ACC112 (cell line): ENCODE data around the gene GATA5.
"Not testable (repeated sequence)": the region's sequence is repeated elsewhere in the genome, so short reads cannot be mapped to it uniquely, and the experiment has no call there.

Experiments
- H2AFZ ChIP-seq: fragments of 200-600 bp; sonication (generic); one replicate; pipeline ENCODE4 v1.6.0; 2017; ENCODE audit warnings: antibody characterized with exemption, low read length; ENCODE audit not compliant: unreplicated experiment
- H3K27ac ChIP-seq: fragments of 200-600 bp; sonication (generic); 2 replicates; pipeline ENCODE4 v1.5.1; 2014; ENCODE audit warnings: low read depth, mild to moderate bottlenecking, antibody characterized with exemption, low read length, moderate library complexity
- H3K27me3 ChIP-seq: fragments of 200-600 bp; sonication (generic); 2 replicates; pipeline ENCODE4 v1.6.1; 2014; ENCODE audit warnings: mild to moderate bottlenecking, antibody characterized with exemption, low read length, moderate library complexity, mixed read lengths; ENCODE audit not compliant: insufficient read depth
- H3K36me3 ChIP-seq: fragments of 200-600 bp; sonication (generic); 2 replicates; pipeline ENCODE4 v1.6.1; 2016; ENCODE audit warnings: mild to moderate bottlenecking, antibody characterized with exemption, low read length, moderate library complexity, mixed read lengths; ENCODE audit not compliant: insufficient read depth
- H3K4me1 ChIP-seq: fragments of 200-600 bp; sonication (generic); one replicate; pipeline ENCODE4 v1.6.1; 2016; ENCODE audit warnings: low read length, mixed read lengths; ENCODE audit not compliant: insufficient read depth, unreplicated experiment, control insufficient read depth
- H3K4me3 ChIP-seq: fragments of 200-600 bp; sonication (generic); 2 replicates; pipeline ENCODE4 v1.5.1; 2014; ENCODE audit warnings: mild to moderate bottlenecking, low read depth, low read length
- H3K79me2 ChIP-seq: fragments of 200-600 bp; sonication (generic); one replicate; pipeline ENCODE4 v1.6.0; 2016; ENCODE audit warnings: low read length; ENCODE audit not compliant: control insufficient read depth, unreplicated experiment, insufficient read depth

Gene GATA5

DNA sequence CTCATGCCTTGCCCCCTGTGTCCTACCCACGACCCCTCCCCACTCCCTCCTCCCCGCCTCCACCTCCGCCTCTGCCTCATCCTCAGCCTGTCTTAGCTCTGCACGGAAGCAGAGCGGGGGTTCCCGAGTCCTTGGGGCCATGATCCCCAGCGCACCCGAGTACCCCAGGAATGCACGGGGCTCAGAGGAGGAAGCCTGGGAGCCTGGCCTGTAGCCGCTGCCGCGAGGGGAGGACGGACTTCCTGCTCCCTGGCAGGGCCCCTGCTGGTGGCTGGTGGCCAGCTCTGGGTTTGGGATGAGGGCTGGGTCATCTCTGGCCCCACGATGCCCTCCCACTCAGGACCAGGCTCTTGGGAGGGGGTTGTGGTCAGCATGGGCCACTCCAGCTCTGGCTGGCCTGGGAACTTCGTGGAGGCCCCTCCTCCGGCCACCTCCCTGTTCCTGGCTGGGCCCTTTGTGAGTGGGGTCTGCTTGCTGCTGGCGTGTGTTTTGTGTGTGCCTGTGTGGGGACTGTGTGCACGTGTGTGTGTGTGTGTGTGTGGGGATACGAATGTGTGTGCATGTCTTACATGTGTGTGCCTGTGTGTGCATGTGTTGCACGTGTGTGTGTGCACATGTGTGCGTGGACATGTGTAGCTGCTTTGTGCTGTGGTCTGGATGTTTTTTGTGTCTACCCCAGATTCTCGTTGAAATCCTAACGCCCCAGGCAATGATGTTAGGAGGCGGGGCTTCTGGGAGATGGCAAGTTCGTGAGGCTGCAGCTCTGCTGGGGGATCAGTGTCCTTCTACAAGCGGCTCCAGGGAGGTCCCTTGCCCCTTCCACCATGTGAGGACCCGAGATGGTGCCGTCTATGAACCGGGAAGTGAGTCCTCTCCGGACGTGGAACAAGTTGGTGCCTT is 47.1 kb downstream of the GATA5 start:
- H3K36me3 ChIP-seq, result no peaks in the 10 kb centered on the region
- H3K79me2 ChIP-seq, result no peaks in the 10 kb centered on the region
- no peak overlapping the region for H3K27ac ChIP-seq
- no peak overlapping the region for H2AFZ ChIP-seq
- H3K27me3 ChIP-seq, result peaks cover 9% of the 10 kb centered on the region
- H3K4me1 ChIP-seq, result no peaks in the 10 kb centered on the region
- H3K4me3 ChIP-seq, result no peak overlapping the region

DNA sequence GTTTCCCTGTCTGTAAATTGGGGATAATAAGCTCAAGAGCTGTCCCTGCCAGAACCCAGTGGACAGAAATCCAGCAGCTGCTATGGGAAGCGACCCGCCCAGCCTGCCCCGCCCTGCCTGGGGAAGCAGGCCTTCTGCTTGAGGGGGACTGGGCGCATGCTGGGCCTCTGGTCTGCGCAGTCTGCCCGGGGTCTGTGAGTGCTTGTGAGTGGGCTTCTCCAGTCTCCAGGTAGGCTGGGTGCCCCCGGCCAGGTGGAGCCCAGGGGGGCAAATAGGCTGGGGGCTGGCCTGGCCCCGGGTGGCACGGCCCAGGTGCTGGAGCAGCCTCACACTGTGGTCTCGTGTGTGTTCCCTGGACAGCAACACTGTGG is 47.8 kb downstream of the GATA5 start:
- Histone ChIP-seq H2AFZ (no peak overlapping the region), H3K36me3 (no peaks in the 10 kb centered on the region), H3K79me2 (no peaks in the 10 kb centered on the region), H3K4me3 (no peak overlapping the region), H3K4me1 (no peaks in the 10 kb centered on the region), H3K27ac (no peak overlapping the region), H3K27me3 (peaks cover 8% of the 10 kb centered on the region)

DNA sequence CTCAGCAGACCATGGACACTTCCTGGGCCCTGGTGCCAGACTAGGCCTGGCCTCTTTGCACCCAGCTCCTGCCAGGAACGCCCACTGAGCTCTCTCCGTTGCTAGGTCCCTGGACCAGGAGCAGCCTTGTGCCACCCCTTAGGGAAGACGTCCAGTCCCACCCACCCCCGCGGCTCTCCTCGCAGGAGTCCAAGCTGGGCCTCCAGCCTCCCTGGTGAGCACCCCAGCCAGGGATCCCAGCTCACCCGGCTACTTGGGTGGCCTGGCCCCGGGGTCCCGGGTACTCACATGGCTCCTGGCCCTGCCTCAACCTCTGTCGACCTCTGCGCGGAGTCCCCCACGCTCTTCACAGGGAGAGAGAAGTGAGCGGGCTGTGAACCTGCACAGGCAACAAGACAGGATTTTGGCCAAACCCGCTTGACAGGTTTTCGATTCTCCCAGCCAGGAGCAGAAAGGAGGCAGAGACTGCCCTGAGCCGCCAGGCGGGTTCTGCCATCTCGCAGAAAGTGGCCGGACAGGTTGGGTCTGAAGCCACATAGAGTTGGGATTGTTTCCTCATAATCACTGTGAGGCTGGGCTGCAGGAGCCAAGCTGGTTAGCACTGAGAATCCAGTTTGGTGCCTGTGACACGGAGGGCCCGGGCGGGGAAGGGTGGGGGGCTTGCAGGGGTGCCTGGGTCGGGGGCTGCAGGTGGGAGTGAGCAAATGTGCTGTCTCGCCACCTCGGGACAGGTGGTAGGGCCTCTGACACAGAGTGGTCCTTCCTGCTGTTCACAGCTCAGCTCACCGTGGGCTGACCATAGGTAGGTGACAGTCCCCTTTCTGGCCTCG is 48.4 kb downstream of the GATA5 start, which contains the start of gene RBBP8NL:
Gene RBBP8NL, minus strand, starts transcription at position 368 of the 830 bp plus-strand sequence. CDS start 7,892 bp downstream, outside the sequence.
- no peak within 1 kb of the TSS for H3K4me3 ChIP-seq
- H3K4me1 ChIP-seq, result no peaks in the 10 kb centered on the region
- no peaks in the 10 kb centered on the region for H3K79me2 ChIP-seq
- no peak within 1 kb of the TSS for H3K27ac ChIP-seq
- H2AFZ ChIP-seq, result no peak within 1 kb of the TSS
- H3K27me3 ChIP-seq, result peaks cover 11% of the 10 kb centered on the region
- no peaks in the 10 kb centered on the region for H3K36me3 ChIP-seq

DNA sequence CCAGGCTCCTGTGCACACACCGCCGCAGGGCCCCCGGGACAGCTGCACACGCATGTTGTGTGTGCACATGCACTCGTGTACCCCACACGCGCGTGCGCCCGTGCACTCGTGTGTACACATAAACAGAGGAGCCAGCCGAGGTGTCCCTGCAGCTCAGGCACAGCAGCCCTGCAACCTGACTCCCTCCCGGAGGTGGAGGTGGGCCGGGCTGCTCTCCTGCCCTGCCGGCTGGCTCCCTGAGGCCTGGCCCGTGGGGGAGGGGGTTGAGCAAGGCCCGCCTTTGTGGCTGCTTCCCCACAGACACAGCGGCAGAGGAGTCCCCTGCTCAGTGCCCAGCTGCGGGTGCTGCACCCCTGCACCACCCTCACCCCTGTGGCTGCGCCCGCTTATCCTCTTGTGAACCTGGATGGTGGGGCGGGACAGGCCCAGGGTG is 49.1 kb downstream of the GATA5 start:
- Histone ChIP-seq H2AFZ (no peak overlapping the region), H3K4me3 (no peak overlapping the region), H3K27me3 (peaks cover 11% of the 10 kb centered on the region), H3K79me2 (no peaks in the 10 kb centered on the region), H3K4me1 (no peaks in the 10 kb centered on the region), H3K27ac (no peak overlapping the region), H3K36me3 (no peaks in the 10 kb centered on the region)

DNA sequence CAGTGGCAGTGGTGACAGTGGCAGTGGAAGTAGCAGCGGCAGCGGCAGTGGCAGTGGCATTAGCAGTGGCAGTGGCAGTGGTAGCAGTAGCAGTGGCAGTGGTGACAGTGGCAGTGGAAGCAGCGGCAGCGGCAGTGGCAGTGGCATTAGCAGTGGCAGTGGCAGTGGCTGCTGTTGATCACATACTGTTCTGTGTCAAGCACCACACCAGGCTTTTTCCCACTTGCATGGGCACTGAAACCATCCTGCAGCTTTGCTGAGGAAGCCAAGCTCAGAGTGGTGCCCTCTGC is 49.8 kb downstream of the GATA5 start:
- not testable (repeated sequence) for H3K36me3 ChIP-seq, H3K4me1 ChIP-seq, H2AFZ ChIP-seq, H3K79me2 ChIP-seq, H3K4me3 ChIP-seq, H3K27ac ChIP-seq
- H3K27me3 ChIP-seq, result peaks cover 11% of the 10 kb centered on the region

DNA sequence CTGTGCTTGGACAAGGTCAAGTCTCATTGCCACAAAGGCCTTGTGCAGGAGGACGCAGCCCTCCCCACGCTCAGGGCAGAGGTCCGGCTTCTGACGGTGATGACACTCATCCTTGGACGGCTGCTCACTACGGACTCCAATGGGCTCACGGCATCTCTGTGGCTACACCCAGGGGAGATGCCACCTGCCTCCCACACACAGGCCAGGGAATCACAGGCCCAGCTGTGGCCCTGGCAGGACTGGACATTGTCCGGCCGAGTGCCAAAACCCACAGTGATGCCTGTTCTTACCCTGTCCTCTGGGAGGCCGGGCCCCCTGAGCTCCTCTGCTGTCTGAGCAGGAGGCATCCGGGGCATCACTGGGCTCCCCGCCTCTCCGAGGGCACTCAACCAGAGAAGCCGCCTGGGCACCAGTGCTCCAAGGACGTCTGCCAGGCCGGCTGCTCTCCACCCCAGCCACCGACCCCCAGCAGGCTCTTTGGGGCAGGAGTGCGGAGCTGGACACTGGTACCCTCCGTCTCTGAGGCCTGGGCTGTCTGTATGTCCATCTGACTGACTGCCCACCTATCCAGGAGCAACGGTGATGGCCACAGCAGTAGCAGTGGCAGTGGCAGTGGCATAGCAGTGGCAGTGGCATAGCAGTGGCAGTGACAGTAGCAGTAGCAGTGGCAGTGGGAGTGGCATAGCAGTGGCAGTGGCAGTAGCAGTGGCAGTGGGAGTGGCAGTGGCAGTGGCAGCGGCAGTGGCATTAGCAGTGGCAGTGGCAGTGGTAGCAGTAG is 50.3 kb downstream of the GATA5 start:
- Histone ChIP-seq H3K4me3 (no peak overlapping the region), H3K79me2 (no peaks in the 10 kb centered on the region), H3K27ac (no peak overlapping the region), H3K36me3 (no peaks in the 10 kb centered on the region), H3K4me1 (no peaks in the 10 kb centered on the region), H2AFZ (no peak overlapping the region), H3K27me3 (peaks cover 11% of the 10 kb centered on the region)

DNA sequence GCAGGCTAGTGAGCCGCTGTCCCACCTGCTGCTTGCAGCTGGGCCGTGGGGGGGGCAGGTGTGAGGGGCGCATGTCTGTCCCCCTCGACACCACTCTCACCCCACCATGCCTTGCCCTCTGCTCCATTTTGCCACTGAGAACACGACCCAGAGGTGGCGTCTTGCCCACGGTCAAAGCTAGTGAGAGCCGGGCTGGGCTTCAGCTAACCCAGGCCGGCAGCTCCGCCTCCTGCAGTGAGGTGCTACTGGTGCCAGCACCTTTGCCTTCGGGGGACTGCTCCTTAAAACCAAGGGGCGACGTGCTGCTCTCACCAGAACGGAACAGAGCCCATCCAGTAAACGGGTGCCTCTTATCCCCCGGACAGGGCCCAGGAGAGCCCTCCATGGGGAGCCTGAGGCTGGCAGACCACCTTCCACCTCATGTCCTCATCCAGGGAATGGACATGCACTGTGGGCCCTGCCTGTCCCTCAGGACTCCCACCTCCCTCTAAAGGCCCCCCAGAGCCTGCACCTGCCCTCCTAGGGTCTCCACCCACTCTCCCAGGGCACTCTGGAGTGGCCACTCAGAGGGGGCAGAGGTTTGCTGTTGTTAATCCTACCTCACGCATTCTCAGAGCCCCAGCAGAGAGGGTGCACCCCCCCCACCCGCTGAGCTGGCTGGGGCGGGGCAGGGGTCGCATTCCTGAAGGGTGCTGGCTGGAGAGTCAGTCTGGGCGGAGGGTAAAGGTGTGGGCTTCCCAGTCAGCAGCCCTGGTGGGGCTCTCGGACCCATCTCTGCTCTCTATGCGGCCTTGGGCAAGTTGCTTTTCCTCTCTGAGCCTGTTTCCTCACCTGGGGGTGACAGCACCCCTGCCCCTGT is 51.3 kb downstream of the GATA5 start:
- Histone ChIP-seq H3K27ac (no peak overlapping the region), H3K36me3 (no peaks in the 10 kb centered on the region), H2AFZ (no peak overlapping the region), H3K4me1 (no peaks in the 10 kb centered on the region), H3K79me2 (no peaks in the 10 kb centered on the region), H3K4me3 (no peak overlapping the region), H3K27me3 (peaks cover 11% of the 10 kb centered on the region)

DNA sequence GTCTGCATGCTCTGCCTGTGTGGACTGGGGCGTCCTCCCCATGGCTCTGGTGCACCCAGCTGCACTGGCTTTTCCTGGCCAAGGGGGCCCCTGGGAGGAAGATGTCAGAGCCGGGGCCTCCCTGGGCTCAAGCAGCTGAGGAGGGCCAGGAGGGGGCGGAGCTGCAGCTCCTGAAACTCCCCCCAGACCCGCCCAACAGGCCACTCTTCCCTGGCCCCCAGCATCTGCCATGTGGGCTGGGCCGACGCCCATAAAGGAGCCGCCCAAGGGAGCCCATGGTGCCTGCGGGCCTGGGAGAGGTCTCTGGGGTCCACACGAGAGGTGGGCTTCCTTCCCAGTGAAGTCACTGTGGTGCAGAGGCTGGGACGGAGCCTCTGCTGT is 52.5 kb downstream of the GATA5 start:
- no peak overlapping the region for H3K27ac ChIP-seq
- H3K4me1 ChIP-seq, result no peaks in the 10 kb centered on the region
- H3K36me3 ChIP-seq, result no peaks in the 10 kb centered on the region
- H3K27me3 ChIP-seq, result peaks cover 11% of the 10 kb centered on the region; the same call in 1 of the 2 replicates
- no peak overlapping the region for H2AFZ ChIP-seq
- no peak overlapping the region for H3K4me3 ChIP-seq
- H3K79me2 ChIP-seq, result no peaks in the 10 kb centered on the region

DNA sequence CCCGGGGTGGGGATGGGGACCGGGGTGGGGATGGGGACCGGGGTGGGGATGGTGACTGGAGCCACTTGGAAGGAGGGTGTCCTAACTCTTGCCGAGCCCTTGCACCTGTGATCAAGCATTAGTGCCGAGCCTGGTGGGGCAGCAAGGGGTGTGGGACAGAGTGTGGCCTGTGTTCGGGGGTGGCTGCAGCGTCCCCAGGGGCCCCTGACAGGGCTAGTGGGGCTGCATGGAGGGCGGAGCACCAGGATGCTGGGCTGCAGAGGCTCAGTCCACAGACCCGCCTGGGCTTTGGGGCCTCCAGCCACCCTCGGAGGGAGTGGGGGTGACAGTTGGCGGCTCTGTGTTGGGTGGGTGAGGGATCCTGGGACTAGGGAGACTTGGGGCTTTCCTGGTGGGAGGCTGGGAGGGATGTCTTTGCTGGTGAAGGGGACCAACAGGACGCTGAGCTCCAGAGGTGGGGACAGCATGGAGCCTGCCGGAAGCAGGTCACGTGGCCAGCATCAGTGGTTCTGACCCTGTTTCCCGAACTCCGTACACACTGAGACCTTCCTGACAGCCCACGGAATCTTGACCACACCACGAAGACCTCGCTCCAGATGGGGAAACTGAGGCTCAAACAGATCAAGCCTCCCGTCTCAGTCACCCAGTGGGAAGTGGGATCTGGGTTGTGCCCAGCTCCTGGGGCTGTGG is 53.0 kb downstream of the GATA5 start:
- no peak overlapping the region for H3K4me3 ChIP-seq
- H3K27ac ChIP-seq, result no peak overlapping the region
- H3K4me1 ChIP-seq, result no peaks in the 10 kb centered on the region
- no peak overlapping the region for H2AFZ ChIP-seq
- H3K27me3 ChIP-seq, result peaks cover 11% of the 10 kb centered on the region; the same call in 1 of the 2 replicates
- no peaks in the 10 kb centered on the region for H3K36me3 ChIP-seq
- no peaks in the 10 kb centered on the region for H3K79me2 ChIP-seq
